Lower leg skin (tissue), 4 donors: ENCODE results near the gene PSMA7. TPM values are rescaled to one million over a fixed set of nuclear protein-coding genes. Genes with fewer than 3 reads are reported as not detected.

Source experiments
- DNase-seq, 2 donors: peaks; one replicate each; pipeline ENCODE4 v3.0.0-alpha.2; 2019; ENCODE audit warnings: low spot score in 2 of 2
- H3K4me3 ChIP-seq: fragments of 200-600 bp; sonication (generic); 2 replicates; pipeline ENCODE4 v1.5.1; 2017; ENCODE audit warnings: mild to moderate bottlenecking, low read depth; ENCODE audit not compliant: poor library complexity, severe bottlenecking
- POLR2A ChIP-seq, 2 donors: fragments of 450-650 bp; IDR thresholded peaks; one replicate each; pipeline ENCODE4 v1.6.1; 2016 to 2017; ENCODE audit warnings: antibody characterized with exemption in 2 of 2, mild to moderate bottlenecking in 1 of 2, moderate library complexity in 1 of 2
- WGBS, 2 donors: methylation state at CpG; one replicate each; pipeline ENCODE4 v1.1.5; 2018; 5-methylcytosine and 5-hydroxymethylcytosine counted together
- intact Hi-C: fragments of 100-400 bp; cut with DNase I; formaldehyde crosslinking; loops from one replicate; pipeline ENCODE4 v1.15.0; 2023; ENCODE audit warnings: low total_unique reads
- total RNA-seq, 4 donors: library from RNA; depleted of rRNA; stranded (reverse); fragments of >200 nt; gene quantifications; one replicate each; pipeline ENCODE4 v1.1.0, GENCODE V29; 2016
- TF ChIP-seq, protein P1 (sequence below), 3 donors: fragments of 450-650 bp; IDR thresholded peaks; one replicate each; pipeline ENCODE4 v1.5.1; 2016; ENCODE audit warnings: antibody characterized with exemption in 3 of 3, mild to moderate bottlenecking in 3 of 3, moderate library complexity in 2 of 3

The PSMA7 gene
- total RNA-seq, 4 donors from 2014 or later, result 200 to 240 (median 225) TPM

DNA sequence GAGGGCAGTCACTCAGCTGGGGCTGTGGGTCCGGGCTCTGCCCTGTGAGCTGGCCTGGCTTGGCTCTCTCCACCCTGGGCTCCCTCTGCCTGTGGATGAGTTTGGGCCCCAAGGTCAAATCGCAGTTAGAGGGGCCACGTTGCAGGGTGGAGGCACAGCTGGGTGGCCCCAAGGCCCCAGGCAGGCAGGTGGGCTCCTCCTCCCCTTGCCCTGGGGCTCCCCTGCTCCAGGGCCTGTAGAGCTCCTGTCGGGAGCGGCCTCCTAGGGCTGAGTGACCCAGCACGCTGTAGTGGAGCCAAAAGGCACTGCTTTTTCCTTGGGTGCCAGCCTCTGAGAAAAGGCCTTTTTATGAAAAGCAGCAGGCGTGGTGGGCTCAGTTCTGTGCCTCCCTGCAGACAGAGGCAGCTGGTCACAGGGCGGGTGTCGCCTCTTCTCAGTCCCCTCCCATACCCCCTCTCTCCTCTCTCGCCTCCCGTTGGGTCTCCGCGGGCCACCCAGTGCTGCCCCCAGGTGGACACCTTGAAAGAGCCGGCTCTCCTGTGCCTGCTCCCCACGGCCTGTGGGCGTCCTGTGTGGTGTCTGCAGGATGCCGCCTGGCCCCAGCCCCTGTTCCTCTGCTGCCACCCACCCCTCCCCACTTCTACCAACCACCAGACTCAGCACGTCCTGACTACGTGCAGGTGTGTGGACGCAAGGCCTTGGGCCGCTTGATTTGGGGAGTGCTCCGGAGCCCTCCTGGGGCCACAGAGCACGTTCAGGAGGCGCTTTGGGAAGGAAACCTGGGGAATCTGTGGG lies 13.6 kb upstream of the PSMA7 start:
- peak in 1 of 2 donors; percentile 91 for DNase-seq
- intact Hi-C loops, result no loop called here
- H3K4me3 ChIP-seq, result no peak overlapping the region
- WGBS, 2 donors, result 48 to 55% methylated on average over 24 of the region's 24 CpGs
- TF ChIP-seq, protein P1, sequence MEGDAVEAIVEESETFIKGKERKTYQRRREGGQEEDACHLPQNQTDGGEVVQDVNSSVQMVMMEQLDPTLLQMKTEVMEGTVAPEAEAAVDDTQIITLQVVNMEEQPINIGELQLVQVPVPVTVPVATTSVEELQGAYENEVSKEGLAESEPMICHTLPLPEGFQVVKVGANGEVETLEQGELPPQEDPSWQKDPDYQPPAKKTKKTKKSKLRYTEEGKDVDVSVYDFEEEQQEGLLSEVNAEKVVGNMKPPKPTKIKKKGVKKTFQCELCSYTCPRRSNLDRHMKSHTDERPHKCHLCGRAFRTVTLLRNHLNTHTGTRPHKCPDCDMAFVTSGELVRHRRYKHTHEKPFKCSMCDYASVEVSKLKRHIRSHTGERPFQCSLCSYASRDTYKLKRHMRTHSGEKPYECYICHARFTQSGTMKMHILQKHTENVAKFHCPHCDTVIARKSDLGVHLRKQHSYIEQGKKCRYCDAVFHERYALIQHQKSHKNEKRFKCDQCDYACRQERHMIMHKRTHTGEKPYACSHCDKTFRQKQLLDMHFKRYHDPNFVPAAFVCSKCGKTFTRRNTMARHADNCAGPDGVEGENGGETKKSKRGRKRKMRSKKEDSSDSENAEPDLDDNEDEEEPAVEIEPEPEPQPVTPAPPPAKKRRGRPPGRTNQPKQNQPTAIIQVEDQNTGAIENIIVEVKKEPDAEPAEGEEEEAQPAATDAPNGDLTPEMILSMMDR (IDR thresholded peaks at IDR 0.05), result no peak
- TF ChIP-seq POLR2A (IDR thresholded peaks at IDR 0.05), result no peak

DNA sequence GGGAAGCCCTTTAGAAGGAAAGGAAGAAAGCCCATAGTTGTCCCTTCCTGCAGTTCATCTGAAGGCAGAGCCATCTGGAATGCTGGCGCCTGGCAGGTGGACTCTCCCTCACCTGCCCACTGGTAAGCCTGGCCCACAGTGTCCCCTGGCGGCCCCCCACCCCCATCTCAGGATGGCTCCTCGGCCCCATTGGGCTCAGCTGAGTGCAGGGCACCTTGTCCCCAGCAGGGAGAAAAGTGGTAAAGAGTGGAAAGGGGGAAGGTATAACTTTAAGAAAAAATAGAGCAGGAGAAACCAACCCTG lies 13.0 kb upstream of the PSMA7 start:
- intact Hi-C loops, result no loop called here
- WGBS, 2 donors, result 85 to 87% methylated on average over 3 of the region's 3 CpGs
- TF ChIP-seq, protein P1 (IDR thresholded peaks at IDR 0.05), result no peak
- TF ChIP-seq POLR2A (IDR thresholded peaks at IDR 0.05), result no peak
- H3K4me3 ChIP-seq, result no peak overlapping the region
- no peak for DNase-seq

DNA sequence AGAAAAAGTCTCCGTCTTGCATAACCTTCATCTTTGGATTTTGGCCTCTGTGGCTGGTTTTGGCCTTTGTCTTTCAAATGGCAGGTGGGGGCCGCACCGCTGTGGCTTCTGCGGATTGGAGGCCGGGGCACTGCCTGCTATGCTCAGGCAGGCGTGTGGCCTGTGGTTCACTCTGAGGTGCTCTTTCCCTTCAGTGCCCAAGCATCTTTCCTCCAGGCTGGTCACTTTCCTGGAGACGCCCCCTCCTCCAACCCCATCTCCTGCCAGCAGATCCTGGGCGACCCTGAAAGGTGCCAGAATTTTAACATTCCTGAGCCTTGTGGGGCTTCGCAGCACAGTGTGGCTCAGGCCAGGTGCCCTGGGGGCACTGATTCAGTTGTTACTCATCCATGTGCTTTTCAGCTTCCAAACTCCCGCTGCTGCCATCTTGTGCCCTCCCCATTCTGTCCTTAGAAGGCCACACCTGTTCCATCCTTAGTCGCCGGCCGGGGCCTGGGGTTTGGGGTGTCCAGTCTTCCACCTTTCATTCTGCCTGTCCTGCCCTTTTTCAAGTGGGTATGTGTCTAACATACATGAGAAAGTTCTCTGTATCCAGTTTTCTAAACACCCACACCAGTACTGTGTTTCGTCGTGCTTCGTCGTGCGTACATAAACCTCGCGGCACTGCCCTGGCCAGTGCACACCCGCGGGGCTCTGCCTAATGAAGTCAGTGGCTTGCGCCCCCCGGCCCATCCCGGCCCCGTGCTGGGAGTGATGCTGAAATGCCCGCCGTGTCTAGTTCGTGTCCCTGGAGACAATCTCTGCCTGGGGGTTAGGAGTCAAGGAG lies 12.4 kb upstream of the PSMA7 start:
- TF ChIP-seq, protein P1 (IDR thresholded peaks at IDR 0.05), result no peak
- WGBS, 2 donors, result 76 to 80% methylated on average over 29 of the region's 29 CpGs
- intact Hi-C loops, result no loop called here
- H3K4me3 ChIP-seq, result no peak overlapping the region
- DNase-seq, result no peak

DNA sequence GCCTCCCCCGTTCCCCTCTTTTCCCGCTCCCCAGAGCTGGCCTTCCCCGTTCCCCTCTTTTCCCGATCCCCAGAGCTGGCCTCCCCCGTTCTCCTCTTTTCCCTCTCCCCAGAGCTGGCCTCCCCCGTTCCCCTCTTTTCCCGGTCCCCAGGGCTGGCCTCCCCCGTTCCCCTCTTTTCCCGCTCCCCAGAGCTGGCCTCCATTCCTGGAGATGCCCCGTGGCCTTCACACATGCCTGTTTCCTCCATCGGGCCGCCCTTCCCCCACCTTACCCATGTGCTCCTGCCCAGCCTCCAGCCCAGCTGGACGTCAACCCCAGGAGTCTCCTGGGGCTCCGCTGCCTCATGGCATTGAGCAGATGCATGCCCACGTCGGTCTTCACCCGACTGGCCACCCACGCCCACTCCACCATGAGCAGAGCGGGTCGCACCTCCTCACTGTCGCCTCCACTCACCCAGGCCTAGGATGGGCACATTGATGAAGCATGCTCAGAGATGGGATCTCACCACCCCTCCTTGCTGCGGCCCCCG lies 8.7 kb upstream of the PSMA7 start:
- WGBS, 2 donors, result 85 to 86% methylated on average over 23 of the region's 23 CpGs
- TF ChIP-seq, protein P1 (IDR thresholded peaks at IDR 0.05), result no peak
- no peak for TF ChIP-seq POLR2A (IDR thresholded peaks at IDR 0.05)
- DNase-seq, result no peak
- intact Hi-C loops, result no loop called here
- no peak overlapping the region for H3K4me3 ChIP-seq

DNA sequence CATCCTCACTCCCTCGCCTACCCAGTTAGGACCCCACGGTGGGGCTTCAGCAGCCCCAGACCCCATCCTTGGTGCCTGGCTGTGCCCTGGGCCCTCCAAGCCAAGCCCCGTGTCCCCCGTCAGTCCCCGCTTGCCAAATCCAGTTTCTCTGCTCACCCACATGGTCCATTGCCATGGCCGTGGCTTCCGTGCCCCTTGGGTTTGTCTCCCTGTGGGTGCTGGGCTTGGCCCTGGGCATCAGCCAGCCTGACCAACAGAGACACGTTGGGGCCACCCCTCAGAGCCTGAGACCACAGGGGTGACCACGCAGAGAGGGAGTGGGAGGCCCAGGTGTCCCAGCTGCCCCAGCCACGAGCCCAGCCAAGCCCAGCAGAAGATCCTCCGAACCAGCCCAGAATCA lies 8.0 kb upstream of the PSMA7 start:
- intact Hi-C loops, result no loop called here

More for the DNA sequence above, 8.0 kb upstream of the PSMA7 start:
- 81 to 85% methylated on average over 11 of the region's 11 CpGs for WGBS, 2 donors
- H3K4me3 ChIP-seq, result no peak overlapping the region
- DNase-seq, result no peak
- TF ChIP-seq, protein P1 (IDR thresholded peaks at IDR 0.05), result no peak
- no peak for TF ChIP-seq POLR2A (IDR thresholded peaks at IDR 0.05)
